ENCODE measurements around the gene CYP8B1. TPM values are rescaled to one million over a fixed set of nuclear protein-coding genes. Genes with fewer than 3 reads are reported as not detected.

Gene CYP8B1
- total and polyA plus RNA-seq, 2 experiments from 2014 or later = not detected

GRCh38 chr3:42911551-42911950 is 35.9 kb upstream of the CYP8B1 start:
- no peak for DNase-seq (ENCODE audit: low spot score)
- Histone ChIP-seq H3K9me2 (ENCODE audit: insufficient read depth) (0 out of 2 replicates have a peak, but pooled peaks cover 3% of the 10 kb centered on the region), H3K79me2 (replicated peaks; ENCODE audit: insufficient read depth) (no peaks in the 10 kb centered on the region), H3K27me3 (ENCODE audit: insufficient read depth) (no peaks in the 10 kb centered on the region), H3K4me1 (ENCODE audit: insufficient read depth) (no peaks in the 10 kb centered on the region), H3F3A (replicated peaks; ENCODE audit: low read depth) (no peaks in the 10 kb centered on the region), H4K20me1 (replicated peaks; ENCODE audit: insufficient read depth) (no peaks in the 10 kb centered on the region), H3K36me3 (ENCODE audit: insufficient read depth) (peaks cover 29% of the 10 kb centered on the region), H3K4me3 (no peak overlapping the region), H2AFZ (no peak overlapping the region), H3K4me2 (no peak overlapping the region), H3K27ac (ENCODE audit: low read depth) (no peak overlapping the region)
- Mint-ChIP-seq H3K4me1 (peaks cover 2% of the 10 kb centered on the region; the same call in 1 of the 3 replicates), H3K36me3 (ENCODE audit: low read depth) (peaks cover 64% of the 10 kb centered on the region), H3K27ac (no peak overlapping the region), H3K9me3 (peaks cover 57% of the 10 kb centered on the region), H3K27me3 (ENCODE audit: insufficient read depth, low read depth, poor library complexity) (peaks cover 12% of the 10 kb centered on the region), H3K4me3 (no peak overlapping the region)
- no peak for ATAC-seq
- TF ChIP-seq STAT1 (IDR thresholded peaks at IDR 0.05; ENCODE audit: unreplicated experiment) (no peak), ZNF331 (CRISPR knock-in tag; IDR thresholded peaks at IDR 0.05; ENCODE audit: low read depth) (no peak), CREB1 (CRISPR knock-in tag; IDR thresholded peaks at IDR 0.05; ENCODE audit: low read depth) (no peak), EZH2 (IDR thresholded peaks at IDR 0.05; ENCODE audit: low read depth, unreplicated experiment) (no peak), REST (IDR thresholded peaks at IDR 0.05; ENCODE audit: unreplicated experiment) (no peak)

- H2AFZ ChIP-seq = no peak overlapping the region
- no peak overlapping the region for H3K4me3 ChIP-seq
- Mint-ChIP-seq H3K4me3 (no peak overlapping the region), H3K27me3 (ENCODE audit: insufficient read depth, low read depth, poor library complexity) (peaks cover 12% of the 10 kb centered on the region), H3K27ac (no peak overlapping the region), H3K9me3 (peaks cover 42% of the 10 kb centered on the region), H3K4me1 (peaks cover 4% of the 10 kb centered on the region; the same call in 1 of the 3 replicates), H3K36me3 (ENCODE audit: low read depth) (peaks cover 45% of the 10 kb centered on the region)
- no peak overlapping the region for H3K27ac ChIP-seq (ENCODE audit: low read depth)
- H3K36me3 ChIP-seq (ENCODE audit: insufficient read depth) = peaks cover 8% of the 10 kb centered on the region
- H3K79me2 ChIP-seq (replicated peaks; ENCODE audit: insufficient read depth) = no peaks in the 10 kb centered on the region
- H3K9me2 ChIP-seq (ENCODE audit: insufficient read depth) = 0 out of 2 replicates have a peak, but pooled peaks cover 3% of the 10 kb centered on the region
- no peak for ATAC-seq
- H3K4me2 ChIP-seq = no peak overlapping the region
- H3K27me3 ChIP-seq (ENCODE audit: insufficient read depth) = no peaks in the 10 kb centered on the region
- no peak for DNase-seq (ENCODE audit: low spot score)
- H3K4me1 ChIP-seq (ENCODE audit: insufficient read depth) = no peaks in the 10 kb centered on the region; the same call in 1 of the 2 replicates
- H4K20me1 ChIP-seq (replicated peaks; ENCODE audit: insufficient read depth) = no peaks in the 10 kb centered on the region
- no peaks in the 10 kb centered on the region for H3F3A ChIP-seq (replicated peaks; ENCODE audit: low read depth)
- TF ChIP-seq REST (IDR thresholded peaks at IDR 0.05; ENCODE audit: unreplicated experiment) (no peak), EZH2phosphoT487 (IDR thresholded peaks at IDR 0.05; ENCODE audit: unreplicated experiment) (no peak), STAT1 (IDR thresholded peaks at IDR 0.05; ENCODE audit: unreplicated experiment) (no peak), ZNF331 (CRISPR knock-in tag; IDR thresholded peaks at IDR 0.05; ENCODE audit: low read depth) (no peak), JUNB (IDR thresholded peaks at IDR 0.05; ENCODE audit: unreplicated experiment) (no peak)
- TF ChIP-seq, protein P1, sequence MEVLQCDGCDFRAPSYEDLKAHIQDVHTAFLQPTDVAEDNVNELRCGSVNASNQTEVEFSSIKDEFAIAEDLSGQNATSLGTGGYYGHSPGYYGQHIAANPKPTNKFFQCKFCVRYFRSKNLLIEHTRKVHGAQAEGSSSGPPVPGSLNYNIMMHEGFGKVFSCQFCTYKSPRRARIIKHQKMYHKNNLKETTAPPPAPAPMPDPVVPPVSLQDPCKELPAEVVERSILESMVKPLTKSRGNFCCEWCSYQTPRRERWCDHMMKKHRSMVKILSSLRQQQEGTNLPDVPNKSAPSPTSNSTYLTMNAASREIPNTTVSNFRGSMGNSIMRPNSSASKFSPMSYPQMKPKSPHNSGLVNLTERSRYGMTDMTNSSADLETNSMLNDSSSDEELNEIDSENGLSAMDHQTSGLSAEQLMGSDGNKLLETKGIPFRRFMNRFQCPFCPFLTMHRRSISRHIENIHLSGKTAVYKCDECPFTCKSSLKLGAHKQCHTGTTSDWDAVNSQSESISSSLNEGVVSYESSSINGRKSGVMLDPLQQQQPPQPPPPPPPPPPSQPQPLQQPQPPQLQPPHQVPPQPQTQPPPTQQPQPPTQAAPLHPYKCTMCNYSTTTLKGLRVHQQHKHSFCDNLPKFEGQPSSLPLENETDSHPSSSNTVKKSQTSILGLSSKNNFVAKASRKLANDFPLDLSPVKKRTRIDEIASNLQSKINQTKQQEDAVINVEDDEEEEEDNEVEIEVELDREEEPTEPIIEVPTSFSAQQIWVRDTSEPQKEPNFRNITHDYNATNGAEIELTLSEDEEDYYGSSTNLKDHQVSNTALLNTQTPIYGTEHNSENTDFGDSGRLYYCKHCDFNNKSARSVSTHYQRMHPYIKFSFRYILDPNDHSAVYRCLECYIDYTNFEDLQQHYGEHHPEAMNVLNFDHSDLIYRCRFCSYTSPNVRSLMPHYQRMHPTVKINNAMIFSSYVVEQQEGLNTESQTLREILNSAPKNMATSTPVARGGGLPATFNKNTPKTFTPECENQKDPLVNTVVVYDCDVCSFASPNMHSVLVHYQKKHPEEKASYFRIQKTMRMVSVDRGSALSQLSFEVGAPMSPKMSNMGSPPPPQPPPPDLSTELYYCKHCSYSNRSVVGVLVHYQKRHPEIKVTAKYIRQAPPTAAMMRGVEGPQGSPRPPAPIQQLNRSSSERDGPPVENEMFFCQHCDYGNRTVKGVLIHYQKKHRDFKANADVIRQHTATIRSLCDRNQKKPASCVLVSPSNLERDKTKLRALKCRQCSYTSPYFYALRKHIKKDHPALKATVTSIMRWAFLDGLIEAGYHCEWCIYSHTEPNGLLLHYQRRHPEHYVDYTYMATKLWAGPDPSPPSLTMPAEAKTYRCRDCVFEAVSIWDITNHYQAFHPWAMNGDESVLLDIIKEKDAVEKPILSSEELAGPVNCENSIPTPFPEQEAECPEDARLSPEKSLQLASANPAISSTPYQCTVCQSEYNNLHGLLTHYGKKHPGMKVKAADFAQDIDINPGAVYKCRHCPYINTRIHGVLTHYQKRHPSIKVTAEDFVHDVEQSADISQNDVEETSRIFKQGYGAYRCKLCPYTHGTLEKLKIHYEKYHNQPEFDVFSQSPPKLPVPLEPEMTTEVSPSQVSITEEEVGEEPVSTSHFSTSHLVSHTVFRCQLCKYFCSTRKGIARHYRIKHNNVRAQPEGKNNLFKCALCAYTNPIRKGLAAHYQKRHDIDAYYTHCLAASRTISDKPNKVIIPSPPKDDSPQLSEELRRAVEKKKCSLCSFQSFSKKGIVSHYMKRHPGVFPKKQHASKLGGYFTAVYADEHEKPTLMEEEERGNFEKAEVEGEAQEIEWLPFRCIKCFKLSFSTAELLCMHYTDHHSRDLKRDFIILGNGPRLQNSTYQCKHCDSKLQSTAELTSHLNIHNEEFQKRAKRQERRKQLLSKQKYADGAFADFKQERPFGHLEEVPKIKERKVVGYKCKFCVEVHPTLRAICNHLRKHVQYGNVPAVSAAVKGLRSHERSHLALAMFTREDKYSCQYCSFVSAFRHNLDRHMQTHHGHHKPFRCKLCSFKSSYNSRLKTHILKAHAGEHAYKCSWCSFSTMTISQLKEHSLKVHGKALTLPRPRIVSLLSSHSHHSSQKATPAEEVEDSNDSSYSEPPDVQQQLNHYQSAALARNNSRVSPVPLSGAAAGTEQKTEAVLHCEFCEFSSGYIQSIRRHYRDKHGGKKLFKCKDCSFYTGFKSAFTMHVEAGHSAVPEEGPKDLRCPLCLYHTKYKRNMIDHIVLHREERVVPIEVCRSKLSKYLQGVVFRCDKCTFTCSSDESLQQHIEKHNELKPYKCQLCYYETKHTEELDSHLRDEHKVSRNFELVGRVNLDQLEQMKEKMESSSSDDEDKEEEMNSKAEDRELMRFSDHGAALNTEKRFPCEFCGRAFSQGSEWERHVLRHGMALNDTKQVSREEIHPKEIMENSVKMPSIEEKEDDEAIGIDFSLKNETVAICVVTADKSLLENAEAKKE (CRISPR knock-in tag; IDR thresholded peaks at IDR 0.05) = no peak
Observed at GRCh38 chr3:42908675-42909074, 33.0 kb upstream of the CYP8B1 start.

Measured in GM23338 (cell line).